ENCODE data around the gene RAB8A. TPM values are rescaled to one million over a fixed set of nuclear protein-coding genes. Genes with fewer than 3 reads are reported as not detected.

RAB8A gene
- total RNA-seq, 4 donors from 2014 or later: 40.2 to 65.6 (median 51.5) TPM

- intact Hi-C loops (cut with DNase I): no loop called here
These were observed 11.2 kb upstream of the RAB8A start for GRCh38 chr19:16100524-16100923.

GRCh38 chr19:16104722-16105121 is 7.0 kb upstream of the RAB8A start:
- WGBS, 2 donors: 88 to 92% methylated on average over 6 of the region's 6 CpGs
- Histone ChIP-seq H3K4me3 (replicated peaks in 1 of 3) (no peak overlapping the region), H3K9me3 (no peaks in the 10 kb centered on the region), H3K36me3 (peaks cover 26 to 28% of the 10 kb centered on the region in 2 donors), H3K27ac (no peak overlapping the region), H3K4me1 (no peaks in the 10 kb centered on the region), H3K27me3 (no peaks in the 10 kb centered on the region)
- no peak for TF ChIP-seq POLR2A (IDR thresholded peaks at IDR 0.05)
- TF ChIP-seq CTCF (IDR thresholded peaks at IDR 0.05): no peak
- DNase-seq: no peak
- intact Hi-C loops (cut with DNase I): no loop called here

More at GRCh38 chr19:16100524-16100923, 11.2 kb upstream of the RAB8A start:
- DNase-seq: no peak
- no peaks in the 10 kb centered on the region for H3K27me3 ChIP-seq
- no peaks in the 10 kb centered on the region for H3K4me1 ChIP-seq
- no peaks in the 10 kb centered on the region for H3K9me3 ChIP-seq
- no peak overlapping the region for H3K4me3 ChIP-seq (replicated peaks in 1 of 3)
- H3K36me3 ChIP-seq: peaks cover 31 to 36% of the 10 kb centered on the region in 2 donors
- TF ChIP-seq POLR2A (IDR thresholded peaks at IDR 0.05): no peak
- TF ChIP-seq CTCF (IDR thresholded peaks at IDR 0.05): no peak
- H3K27ac ChIP-seq: no peak overlapping the region
- 89 to 100% methylated on average over 4 of the region's 4 CpGs for WGBS, 2 donors

- H3K4me1 ChIP-seq: peaks cover 0 to 5% of the 10 kb centered on the region in 2 donors
- no peak overlapping the region for H3K4me3 ChIP-seq (replicated peaks in 1 of 3)
- no peaks in the 10 kb centered on the region for H3K27me3 ChIP-seq
- WGBS, 2 donors: 16 to 19% methylated on average over 3 of the region's 3 CpGs
- peaks cover 19 to 25% of the 10 kb centered on the region in 2 donors for H3K36me3 ChIP-seq
- TF ChIP-seq POLR2A (IDR thresholded peaks at IDR 0.05) (no peak), CTCF (IDR thresholded peaks at IDR 0.05) (no peak)
- H3K27ac ChIP-seq: no peak overlapping the region
- intact Hi-C loops (cut with DNase I): no loop called here
- DNase-seq: no peak
- no peaks in the 10 kb centered on the region for H3K9me3 ChIP-seq
These were observed 5.6 kb upstream of the RAB8A start for GRCh38 chr19:16106121-16106520.

GRCh38 chr19:16111909-16112752 is 442 bp downstream of the RAB8A start:
- no peaks in the 10 kb centered on the region for H3K27me3 ChIP-seq
- H3K4me1 ChIP-seq: peaks cover 10 to 18% of the 10 kb centered on the region in 2 donors
- WGBS, 2 donors: 3 to 4% methylated on average over 15 to 25 of the region's 37 CpGs
- H3K9me3 ChIP-seq: no peaks in the 10 kb centered on the region
- no peaks in the 10 kb centered on the region for H3K36me3 ChIP-seq
- TF ChIP-seq CTCF (IDR thresholded peaks at IDR 0.05): no peak
- no peak for TF ChIP-seq POLR2A (IDR thresholded peaks at IDR 0.05)
- H3K27ac ChIP-seq: peak overlapping the region; percentile 79 to 86 (median 85)
- H3K4me3 ChIP-seq (replicated peaks in 1 of 3): peak overlapping the region; percentile 81 to 97 (median 93)
- intact Hi-C loops (cut with DNase I): loop anchor here (5.0 kb wide), 1 partner anchor 85 kb away; the partner anchor contains the start of gene AP1M1
- DNase-seq: no peak

GRCh38 chr19:16112778-16113177 is 1.1 kb downstream of the RAB8A start:
- DNase-seq: no peak
- 44 to 50% methylated on average over 2 of the region's 2 CpGs for WGBS, 2 donors
- TF ChIP-seq POLR2A (IDR thresholded peaks at IDR 0.05): no peak
- no peak for TF ChIP-seq CTCF (IDR thresholded peaks at IDR 0.05)
- H3K4me3 ChIP-seq (replicated peaks in 1 of 3): peak overlapping the region in 1 of 3 donors; percentile 93
- H3K27ac ChIP-seq: peak overlapping the region in 1 of 3 donors; percentile 85
- intact Hi-C loops (cut with DNase I): loop anchor here (5.0 kb wide), 1 partner anchor 85 kb away; the partner anchor contains the start of gene AP1M1
- no peaks in the 10 kb centered on the region for H3K36me3 ChIP-seq
- H3K9me3 ChIP-seq: no peaks in the 10 kb centered on the region
- H3K4me1 ChIP-seq: peaks cover 10 to 18% of the 10 kb centered on the region in 2 donors
- H3K27me3 ChIP-seq: no peaks in the 10 kb centered on the region

All from thyroid gland (tissue), 4 donors.